CD14-positive monocyte (primary cell): Measurements from ENCODE around the gene GINS2. TPM values are rescaled to one million over a fixed set of nuclear protein-coding genes. Genes with fewer than 3 reads are reported as not detected.

Source experiments
- DNase-seq, 3 donors: peaks; one replicate each; pipeline ENCODE4 v3.0.0-alpha.2; 2011 to 2022
- H2AFZ ChIP-seq: 2 replicates; pipeline ENCODE4 v1.6.0; 2012; ENCODE audit warnings: mild to moderate bottlenecking, low read depth, low read length, inconsistent platforms; ENCODE audit not compliant: insufficient read depth, poor library complexity, severe bottlenecking
- H3K27ac ChIP-seq, 2 donors: 1 replicate in 1 of 2; 2 replicates in 1 of 2; pipeline ENCODE4 v1.5.1; 2012 to 2013; ENCODE audit warnings: low read length in 2 of 2, control low read depth in 1 of 2, inconsistent platforms in 1 of 2, low read depth in 1 of 2, mild to moderate bottlenecking in 1 of 2
- H3K27me3 ChIP-seq, 2 donors: one replicate each; pipeline versions ENCODE4 v1.6.0 to v1.6.1; 2011 to 2013; ENCODE audit warnings: low read length in 2 of 2; ENCODE audit not compliant: control insufficient read depth in 2 of 2, insufficient read depth in 2 of 2
- H3K36me3 ChIP-seq, 2 donors: replicated peaks in 1 of 2; 1 replicate in 1 of 2; 2 replicates in 1 of 2; pipeline versions ENCODE4 v1.5.1 to v1.6.1; 2012 to 2013; ENCODE audit warnings: low read length in 2 of 2, control low read depth in 1 of 2, inconsistent platforms in 1 of 2, mild to moderate bottlenecking in 1 of 2; ENCODE audit not compliant: insufficient read depth in 2 of 2, control insufficient read depth in 1 of 2
- H3K4me1 ChIP-seq, 2 donors: 1 replicate in 1 of 2; 2 replicates in 1 of 2; pipeline versions ENCODE4 v1.5.1 to v1.6.1; 2012 to 2013; ENCODE audit warnings: low read length in 2 of 2, control low read depth in 1 of 2, inconsistent platforms in 1 of 2, mild to moderate bottlenecking in 1 of 2, moderate library complexity in 1 of 2; ENCODE audit not compliant: insufficient read depth in 2 of 2, control insufficient read depth in 1 of 2
- H3K4me2 ChIP-seq: replicated peaks from 2 replicates; pipeline ENCODE3; 2012; ENCODE audit warnings: low read length, moderate library complexity, mild to moderate bottlenecking; ENCODE audit not compliant: poor library complexity, severe bottlenecking; ENCODE audit errors: extremely low read depth
- H3K4me3 ChIP-seq, 3 experiments: fragments of 200-600 bp in 1 of 3; sonication (generic) in 1 of 3; replicated peaks in 1 of 3; 1 replicate in 2 of 3; 2 replicates in 1 of 3; pipeline ENCODE4 v1.5.1; 2011 to 2013; ENCODE audit warnings: low read length in 3 of 3, mild to moderate bottlenecking in 3 of 3, control low read depth in 2 of 3, low read depth in 2 of 3, inconsistent platforms in 1 of 3, moderate library complexity in 1 of 3
- H3K79me2 ChIP-seq: 2 replicates; pipeline ENCODE4 v1.6.0; 2012; ENCODE audit warnings: mild to moderate bottlenecking, control low read depth, inconsistent platforms, low read length, moderate library complexity; ENCODE audit not compliant: insufficient read depth
- H3K9ac ChIP-seq: 2 replicates; pipeline ENCODE4 v1.6.0; 2017; ENCODE audit warnings: low read length, mild to moderate bottlenecking; ENCODE audit not compliant: insufficient read depth, poor library complexity, severe bottlenecking
- H3K9me3 ChIP-seq, 2 donors: replicated peaks in 1 of 2; 1 replicate in 1 of 2; 2 replicates in 1 of 2; pipeline versions ENCODE4 v1.5.1 to v1.6.1; 2012 to 2013; ENCODE audit warnings: low read length in 2 of 2, control low read depth in 1 of 2; ENCODE audit not compliant: control insufficient read depth in 1 of 2, insufficient read depth in 1 of 2
- H4K20me1 ChIP-seq: 2 replicates; pipeline ENCODE4 v1.6.0; 2012; ENCODE audit warnings: mild to moderate bottlenecking, low read length, control low read depth, moderate library complexity; ENCODE audit not compliant: insufficient read depth
- H3K27ac Mint-ChIP-seq, 7 donors: one replicate each; pipeline ENCODE4 v1.8.0; 2020; ENCODE audit warnings: mild to moderate bottlenecking in 7 of 7, mixed read lengths in 7 of 7, moderate library complexity in 6 of 7, inconsistent platforms in 2 of 7
- H3K27me3 Mint-ChIP-seq, 3 donors: one replicate each; pipeline ENCODE4 v1.8.0; 2021 to 2022; ENCODE audit warnings: low read depth in 3 of 3, mild to moderate bottlenecking in 3 of 3, mixed read lengths in 3 of 3, moderate library complexity in 3 of 3, inconsistent platforms in 1 of 3
- H3K36me3 Mint-ChIP-seq, 2 donors: one replicate each; pipeline ENCODE4 v1.8.0; 2020; ENCODE audit warnings: mixed read lengths in 2 of 2, inconsistent platforms in 1 of 2, mild to moderate bottlenecking in 1 of 2
- H3K4me1 Mint-ChIP-seq: one replicate; pipeline ENCODE4 v1.8.0; 2020; ENCODE audit warnings: mild to moderate bottlenecking, mixed read lengths
- H3K4me3 Mint-ChIP-seq, 2 donors: one replicate each; pipeline ENCODE4 v1.8.0; 2020; ENCODE audit warnings: mild to moderate bottlenecking in 2 of 2, mixed read lengths in 2 of 2, moderate library complexity in 1 of 2
- H3K9me3 Mint-ChIP-seq, 7 donors: one replicate each; pipeline ENCODE4 v1.8.0; 2020 to 2022; ENCODE audit warnings: mixed read lengths in 7 of 7, mild to moderate bottlenecking in 6 of 7, moderate library complexity in 6 of 7, inconsistent platforms in 2 of 7
- CTCF ChIP-seq: fragments of 200-600 bp; IDR thresholded peaks from one replicate; pipeline ENCODE4 v1.8.0; 2022; ENCODE audit warnings: antibody characterized with exemption, mild to moderate bottlenecking
- WGBS: methylation state at CpG from one replicate; pipeline ENCODE4 v1.1.5; 2013; ENCODE audit warnings: missing lambda C conversion rate; ENCODE audit not compliant: insufficient coverage; 5-methylcytosine and 5-hydroxymethylcytosine counted together
- intact Hi-C, 2 donors: fragments of 100-400 bp; cut with micrococcal nuclease; formaldehyde crosslinking; loops; one replicate each; pipeline versions ENCODE4 v1.15.0 to v1.15.1; 2023
- polyA plus RNA-seq, 3 donors: library from polyadenylated mRNA; depleted of rRNA in 1 of 3; unstranded in 2 of 3; stranded (reverse) in 1 of 3; fragments of 300-500 nt in 2 of 3; fragments of >200 nt in 1 of 3; fragmentation: Illumina TruSeq in 2 of 3; gene quantifications; 1 replicate in 2 of 3; 2 replicates in 1 of 3; pipeline ENCODE4 v1.2.3, GENCODE V29; 2012 to 2021

GINS2 gene
- polyA plus RNA-seq, 3 donors: 0.13 to 0.28 TPM; not detected in 1

GRCh38 chr16:85665929-85666328 lies 22.8 kb downstream of the GINS2 start:
- WGBS: 97% methylated on average over 13 of the region's 13 CpGs
- H3K27ac ChIP-seq: no peak overlapping the region
- no peaks in the 10 kb centered on the region for H3K4me1 ChIP-seq
- H3K4me3 Mint-ChIP-seq: no peak overlapping the region
- DNase-seq: no peak
- no peaks in the 10 kb centered on the region for H3K27me3 Mint-ChIP-seq
- no peaks in the 10 kb centered on the region for H3K79me2 ChIP-seq
- intact Hi-C loops: no loop called here
- no peak overlapping the region for H3K9ac ChIP-seq
- peaks cover 90 to 96% of the 10 kb centered on the region in 2 donors for H3K36me3 Mint-ChIP-seq
- H2AFZ ChIP-seq: no peak overlapping the region
- no peaks in the 10 kb centered on the region for H4K20me1 ChIP-seq
- no peak overlapping the region for H3K4me2 ChIP-seq
- no peaks in the 10 kb centered on the region for H3K4me1 Mint-ChIP-seq
- no peak for TF ChIP-seq CTCF
- no peaks in the 10 kb centered on the region for H3K27me3 ChIP-seq
- H3K9me3 ChIP-seq: no peaks in the 10 kb centered on the region
- H3K36me3 ChIP-seq: peaks cover 98 to 100% of the 10 kb centered on the region in 2 donors
- peak overlapping the region in 1 of 7 donors; percentile 62 for H3K27ac Mint-ChIP-seq
- no peaks in the 10 kb centered on the region for H3K9me3 Mint-ChIP-seq
- no peak overlapping the region for H3K4me3 ChIP-seq

GRCh38 chr16:85665373-85665740 lies 23.4 kb downstream of the GINS2 start:
- Mint-ChIP-seq H3K36me3 (peaks cover 88 to 95% of the 10 kb centered on the region in 2 donors), H3K27ac (peak overlapping the region in 2 of 7 donors; percentile 0 to 59), H3K27me3 (no peaks in the 10 kb centered on the region), H3K4me3 (no peak overlapping the region), H3K9me3 (no peaks in the 10 kb centered on the region), H3K4me1 (no peaks in the 10 kb centered on the region)
- H3K36me3 ChIP-seq: peaks cover 95 to 98% of the 10 kb centered on the region in 2 donors
- no peak overlapping the region for H3K4me3 ChIP-seq
- intact Hi-C loops: no loop called here
- WGBS: 97% methylated on average over 11 of the region's 12 CpGs
- TF ChIP-seq CTCF: no peak
- H3K4me2 ChIP-seq: no peak overlapping the region
- no peaks in the 10 kb centered on the region for H3K27me3 ChIP-seq
- no peak overlapping the region for H3K27ac ChIP-seq
- no peak overlapping the region for H2AFZ ChIP-seq
- H3K79me2 ChIP-seq: no peaks in the 10 kb centered on the region
- DNase-seq: no peak
- no peaks in the 10 kb centered on the region for H4K20me1 ChIP-seq
- no peaks in the 10 kb centered on the region for H3K9me3 ChIP-seq
- H3K9ac ChIP-seq: no peak overlapping the region
- H3K4me1 ChIP-seq: no peaks in the 10 kb centered on the region
